ENCODE measurements around the gene CFAP54.
"Not testable (repeated sequence)": the region's sequence is repeated elsewhere in the genome, so short reads cannot be mapped to it uniquely, and the experiment has no call there.

The CFAP54 gene

DNA sequence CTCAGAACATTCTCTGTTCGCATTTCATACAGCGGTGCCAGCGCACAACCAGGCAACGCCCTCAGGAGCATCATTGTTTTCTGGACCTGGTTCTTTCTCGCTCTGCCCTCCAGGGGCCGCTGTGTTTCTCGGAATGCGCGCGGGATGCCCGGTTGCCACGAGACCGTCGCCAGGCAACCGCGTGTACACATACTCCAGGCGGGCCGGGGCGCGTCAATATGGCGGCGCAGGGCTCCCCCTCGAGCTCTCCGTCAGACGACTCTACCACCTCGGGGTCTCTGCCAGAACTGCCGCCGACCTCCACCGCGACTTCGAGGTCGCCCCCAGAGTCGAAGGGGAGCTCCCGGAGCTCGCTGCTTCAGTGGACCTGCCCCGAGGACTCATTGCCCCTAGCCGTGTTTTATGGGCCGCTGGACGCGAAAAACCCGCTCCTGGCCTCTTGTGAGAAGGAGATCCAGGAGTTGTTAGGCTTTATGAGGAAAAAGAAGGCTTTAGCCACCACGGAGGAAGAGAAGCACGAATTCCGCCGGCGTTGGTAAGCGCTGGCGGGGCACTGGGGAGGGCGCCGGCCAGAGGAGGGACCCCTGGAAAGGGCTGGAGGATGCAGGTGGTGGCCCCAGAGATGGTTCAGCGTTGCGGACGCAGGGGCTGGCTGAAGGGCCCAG is at the start of gene CFAP54:
Gene CFAP54 (plus strand): TSS at position 186 of the 665 bp plus-strand sequence. CDS start 33 bp downstream, at position 219.
- peak; percentile 78 to 82 for DNase-seq (ENCODE audit: extremely low read depth in 1 of 2, low read depth in 1 of 2)

DNA sequence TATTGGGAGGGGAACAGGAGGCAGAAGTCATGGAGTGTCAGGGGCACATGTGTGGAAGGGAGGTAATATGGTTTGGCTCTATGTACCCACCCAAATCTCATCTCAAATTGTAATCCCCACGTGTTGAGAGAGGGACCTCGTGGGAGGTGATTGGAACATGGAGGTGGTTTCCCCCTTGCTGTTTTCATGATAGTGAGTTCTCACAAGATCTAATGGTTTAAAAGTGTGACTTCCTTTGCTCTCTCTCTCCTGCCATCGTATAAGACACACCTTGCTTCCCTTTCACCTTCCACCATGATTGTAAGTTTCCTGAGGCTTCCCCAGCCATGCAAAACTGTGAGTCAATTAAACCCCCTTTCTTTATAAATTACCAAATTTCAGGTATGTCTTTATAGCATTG is 47.6 kb upstream of the CFAP54 start:
- no peak for DNase-seq (ENCODE audit: extremely low read depth in 1 of 2, low read depth in 1 of 2)

DNA sequence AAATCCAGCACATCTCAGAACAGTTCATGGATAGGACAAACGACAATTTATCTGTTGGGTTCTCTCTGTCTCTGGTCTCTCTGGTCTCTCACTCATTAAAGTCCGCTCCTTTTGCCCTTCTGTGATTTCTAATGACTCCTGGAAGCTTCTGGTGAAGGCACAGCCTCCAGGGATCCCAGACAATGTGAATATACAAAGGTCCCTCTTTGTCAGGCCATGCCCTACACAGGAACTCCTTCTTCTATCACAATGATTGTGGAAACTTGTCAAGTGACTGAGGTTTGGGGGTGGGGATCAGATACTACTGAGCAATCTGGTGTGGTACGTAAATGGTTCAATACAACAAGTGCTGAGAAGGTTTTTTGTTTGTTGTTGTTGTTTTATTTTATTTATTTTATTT is 46.5 kb upstream of the CFAP54 start:
- DNase-seq (ENCODE audit: extremely low read depth in 1 of 2, low read depth in 1 of 2): no peak

DNA sequence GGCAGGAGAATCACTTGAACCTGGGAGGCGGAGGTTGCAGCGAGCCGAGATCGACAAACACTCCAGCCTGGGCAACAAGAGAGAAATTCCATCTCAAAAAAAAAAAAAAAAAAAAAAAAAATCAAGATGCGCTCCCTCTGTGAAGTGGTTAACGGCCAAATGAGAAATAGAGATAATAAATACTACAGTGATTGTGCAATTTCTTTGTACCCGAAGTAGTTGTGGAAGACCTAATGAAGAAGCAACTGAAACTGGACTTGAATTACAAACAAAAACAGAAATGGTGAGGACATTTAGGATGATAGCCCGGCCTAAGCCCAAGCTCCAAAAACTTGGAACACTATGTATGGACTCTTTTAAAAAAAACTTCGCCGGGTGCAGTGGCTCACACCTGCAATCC is 45.0 kb upstream of the CFAP54 start:
- no peak for DNase-seq (ENCODE audit: extremely low read depth in 1 of 2, low read depth in 1 of 2)

DNA sequence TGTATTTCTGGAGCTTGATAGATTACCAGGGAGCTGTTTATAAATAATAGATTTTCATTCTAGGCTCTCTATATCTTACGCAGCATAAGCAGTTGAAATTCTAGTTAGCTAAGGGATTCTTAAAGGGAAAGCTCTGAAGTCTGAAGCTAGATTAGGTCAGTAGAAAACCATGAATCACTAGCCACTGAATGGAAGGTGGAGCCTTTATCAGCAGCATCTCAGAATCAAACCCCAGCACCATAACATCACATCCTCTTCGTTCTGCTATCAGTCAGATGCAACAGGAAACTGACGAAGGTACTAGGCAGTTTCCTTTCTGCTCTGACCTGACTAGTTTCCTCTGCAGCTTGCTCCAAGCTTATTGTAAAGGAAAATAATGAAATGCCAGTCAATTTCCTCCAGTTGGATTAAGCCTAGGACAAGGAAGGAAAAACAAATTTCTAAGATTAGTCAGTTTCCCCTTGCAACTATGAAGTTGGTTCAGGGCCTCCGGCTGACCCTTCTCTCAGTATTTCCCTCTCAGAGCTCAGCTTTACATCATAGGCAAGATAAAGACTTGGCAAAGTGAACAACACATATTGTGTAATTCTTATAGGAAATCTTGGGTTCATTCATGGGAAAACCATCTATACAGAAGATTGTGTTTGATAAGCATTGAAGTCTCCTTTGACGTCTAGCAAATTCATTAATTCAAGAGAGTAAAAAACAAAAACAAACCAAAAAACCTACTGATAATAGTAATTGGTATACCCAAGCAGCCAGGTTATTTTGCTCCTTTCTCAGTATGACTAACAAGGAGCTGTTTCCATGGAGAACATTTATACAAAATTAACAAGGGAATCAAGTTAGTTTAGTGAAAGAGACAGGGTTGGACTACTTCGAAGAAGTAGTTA is 43.4 kb upstream of the CFAP54 start:
- DNase-seq (ENCODE audit: extremely low read depth in 1 of 2, low read depth in 1 of 2): peak; percentile 18 to 41

- DNase-seq (ENCODE audit: extremely low read depth in 1 of 2, low read depth in 1 of 2): no peak
Observed at GRCh38 chr12:96447256-96447655, 42.1 kb upstream of the CFAP54 start.

DNA sequence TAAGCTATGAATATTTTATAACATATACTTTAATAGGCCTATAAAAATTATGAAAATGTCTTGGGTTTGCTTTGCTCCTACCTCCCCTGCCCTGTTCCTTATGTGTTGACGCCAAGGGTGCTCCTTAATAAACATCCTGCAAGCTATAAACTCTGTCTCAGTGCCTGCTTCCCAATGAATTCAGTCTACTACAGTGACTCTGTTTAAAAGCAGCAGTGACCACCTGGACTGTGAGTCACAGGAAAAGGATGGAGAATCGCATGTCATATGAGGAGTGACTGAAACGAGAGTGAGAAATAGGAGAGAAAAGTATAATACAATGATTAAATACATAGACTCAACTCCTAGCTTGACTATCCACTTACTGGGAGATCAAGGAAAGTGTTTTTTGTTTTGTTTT is 41.1 kb upstream of the CFAP54 start:
- no peak for DNase-seq (ENCODE audit: extremely low read depth in 1 of 2, low read depth in 1 of 2)

GRCh38 chr12:96452261-96452922 is 37.0 kb upstream of the CFAP54 start:
- no peak for DNase-seq (ENCODE audit: extremely low read depth in 1 of 2, low read depth in 1 of 2)

DNA sequence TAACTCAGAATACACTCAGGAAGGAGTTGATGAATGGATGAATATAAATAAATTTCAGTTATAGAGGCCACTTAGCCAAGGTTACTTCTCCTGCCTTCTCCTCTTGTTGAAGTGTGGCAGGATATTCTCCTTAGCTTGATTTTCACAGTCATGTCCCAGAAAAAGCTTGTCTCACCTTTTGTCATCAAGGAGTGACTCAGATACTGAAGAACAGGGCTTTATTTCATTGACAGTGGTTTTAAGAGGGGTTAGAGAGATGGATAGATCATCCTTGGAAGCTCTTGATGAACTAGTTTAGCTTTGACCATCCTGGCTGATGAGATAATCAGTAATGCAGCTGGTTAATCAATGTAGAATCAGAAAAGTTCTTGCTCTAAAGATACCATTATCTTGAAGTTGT is 35.0 kb upstream of the CFAP54 start:
- no peak for DNase-seq (ENCODE audit: extremely low read depth in 1 of 2, low read depth in 1 of 2)

DNA sequence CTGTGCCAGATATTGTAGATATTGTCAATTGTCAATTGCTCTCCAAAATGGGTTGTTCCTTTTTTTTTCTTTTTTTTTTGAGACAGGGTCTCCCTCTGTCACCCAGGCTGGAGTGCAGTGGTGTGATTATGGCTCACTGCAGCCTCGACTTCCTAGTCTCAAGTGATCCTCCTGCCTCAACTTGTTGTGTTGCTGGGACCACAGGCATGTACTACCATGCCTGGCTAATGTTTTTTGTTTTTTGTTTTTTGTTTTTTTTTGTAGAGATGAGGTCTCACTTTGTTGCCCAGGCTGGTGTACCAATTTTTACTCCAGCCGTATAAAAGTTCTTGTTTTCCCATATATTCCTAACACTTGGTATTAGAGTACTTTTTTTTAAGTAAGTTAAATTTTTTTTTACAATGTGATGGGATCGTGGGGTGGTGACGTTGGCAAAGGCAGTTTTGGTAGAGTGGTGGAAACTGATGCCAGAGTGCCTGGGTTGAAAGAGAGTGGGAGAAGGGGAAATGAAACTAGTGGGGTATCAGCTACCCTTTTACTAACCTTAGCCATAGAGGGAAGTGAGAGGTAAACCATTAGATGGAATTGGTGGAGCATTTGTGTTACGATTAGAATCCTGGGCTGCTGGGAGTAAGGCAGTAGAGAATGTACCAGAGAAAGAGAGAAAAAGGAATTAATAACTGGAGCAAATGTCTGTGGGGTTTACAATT is 33.0 kb upstream of the CFAP54 start:
- DNase-seq (ENCODE audit: extremely low read depth in 1 of 2, low read depth in 1 of 2): no peak

GRCh38 chr12:96457191-96457930 is 32.0 kb upstream of the CFAP54 start:
- DNase-seq (ENCODE audit: extremely low read depth in 1 of 2, low read depth in 1 of 2): no peak

GRCh38 chr12:96459281-96459680 is 30.1 kb upstream of the CFAP54 start:
- not testable (repeated sequence) for DNase-seq (ENCODE audit: extremely low read depth in 1 of 2, low read depth in 1 of 2)

DNA sequence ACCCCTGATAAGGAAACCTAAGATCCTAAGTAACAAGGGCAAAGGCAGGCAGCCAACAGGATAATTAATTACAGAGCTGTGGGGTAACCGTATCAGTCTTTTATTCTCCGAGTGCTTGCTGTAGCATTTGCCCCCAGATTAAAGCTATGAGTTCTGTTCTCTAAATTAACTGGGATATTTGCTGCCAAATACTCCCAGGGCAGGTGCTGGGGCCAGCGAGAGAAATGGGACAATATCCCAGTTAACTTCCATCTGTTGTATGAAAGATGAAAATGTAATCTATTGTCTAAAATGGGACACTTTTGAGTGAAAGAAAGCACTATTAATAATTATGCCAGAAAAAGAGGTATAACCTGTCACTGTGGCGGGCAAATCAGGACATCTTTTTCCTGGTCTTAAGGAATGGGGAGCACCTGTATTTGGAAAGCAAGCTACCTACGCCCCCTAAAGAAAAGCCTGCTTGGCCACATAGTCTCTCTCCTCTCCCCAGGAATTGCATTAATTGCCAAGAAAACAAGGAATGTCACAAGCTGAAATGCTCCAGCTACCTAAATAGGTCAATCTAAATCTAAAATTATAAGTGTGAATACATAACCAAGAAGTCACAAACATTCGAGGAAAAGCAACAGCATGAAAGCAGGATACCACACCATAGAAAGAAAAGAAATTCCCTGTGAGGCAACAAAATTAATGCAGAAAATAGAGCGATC is 26.7 kb upstream of the CFAP54 start:
- DNase-seq (ENCODE audit: extremely low read depth in 1 of 2, low read depth in 1 of 2): no peak

- DNase-seq (ENCODE audit: extremely low read depth in 1 of 2, low read depth in 1 of 2): no peak
Observed at GRCh38 chr12:96465896-96466295, 23.5 kb upstream of the CFAP54 start.

GRCh38 chr12:96466939-96467751 is 22.2 kb upstream of the CFAP54 start:
- no peak for DNase-seq (ENCODE audit: extremely low read depth in 1 of 2, low read depth in 1 of 2)

- no peak for DNase-seq (ENCODE audit: extremely low read depth in 1 of 2, low read depth in 1 of 2)
Observed at GRCh38 chr12:96471368-96472050, 17.9 kb upstream of the CFAP54 start.

DNA sequence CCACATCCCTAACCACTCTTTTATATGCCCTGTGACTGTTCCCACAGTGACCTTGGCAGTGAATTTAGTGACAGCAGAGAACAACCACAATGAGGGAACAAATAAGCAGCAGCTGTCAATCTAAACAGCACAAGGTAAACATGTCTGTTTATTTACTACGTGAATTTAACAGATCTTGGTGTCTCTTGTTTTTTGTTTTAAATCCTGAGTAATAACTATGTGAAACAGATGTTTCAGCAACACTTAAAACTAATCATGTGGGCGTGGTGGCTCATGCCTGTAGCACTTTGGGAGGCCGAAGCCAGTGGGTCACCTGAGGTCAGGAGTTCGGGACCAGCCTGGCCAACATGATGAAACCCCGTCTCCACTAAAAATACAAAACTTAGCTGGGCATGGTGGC is 17.0 kb upstream of the CFAP54 start:
- DNase-seq (ENCODE audit: extremely low read depth in 1 of 2, low read depth in 1 of 2): no peak

DNA sequence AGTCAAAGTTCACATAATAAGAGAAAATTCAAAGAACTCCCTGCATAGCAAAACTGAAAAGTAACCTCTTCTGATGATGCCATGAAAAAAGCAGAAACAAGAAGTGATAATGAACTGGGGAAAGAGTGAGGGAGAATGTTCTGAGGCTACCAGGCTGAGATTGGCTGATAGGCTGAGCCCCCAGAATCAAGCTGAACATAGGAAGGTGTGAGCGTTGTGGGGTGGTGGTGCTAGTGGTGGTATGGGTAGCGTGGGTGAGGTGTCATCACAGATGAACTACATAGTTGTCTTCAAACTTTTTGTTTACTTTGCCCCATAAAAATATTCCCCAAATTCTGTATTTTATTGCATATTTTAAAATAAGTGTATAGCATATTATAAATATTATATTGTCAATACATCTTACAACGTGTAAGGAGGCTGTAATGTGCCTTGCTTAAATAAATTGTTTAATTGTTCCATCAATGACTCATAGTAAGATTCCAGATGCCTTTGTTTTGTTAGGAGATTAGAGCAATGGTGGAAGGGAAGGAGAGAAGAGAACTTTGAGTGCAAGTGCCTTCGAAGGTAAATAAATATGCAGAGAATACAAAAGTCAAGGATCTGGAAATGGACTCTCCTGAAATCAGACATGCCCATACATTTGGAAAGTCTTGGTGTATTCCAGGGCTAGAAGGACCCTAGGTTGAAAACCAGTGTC is 15.8 kb upstream of the CFAP54 start:
- no peak for DNase-seq (ENCODE audit: extremely low read depth in 1 of 2, low read depth in 1 of 2)

All from stimulated activated CD8-positive, alpha-beta memory T cell treated with anti-CD3 and anti-CD28 coated beads, Interleukin-7, amount 100 ng/mL, for 48 hours (primary cell).